Measurements from ENCODE around the gene PRKAB2.
"Not testable (repeated sequence)": the region's sequence is repeated elsewhere in the genome, so short reads cannot be mapped to it uniquely, and the experiment has no call there.

The PRKAB2 gene

DNA sequence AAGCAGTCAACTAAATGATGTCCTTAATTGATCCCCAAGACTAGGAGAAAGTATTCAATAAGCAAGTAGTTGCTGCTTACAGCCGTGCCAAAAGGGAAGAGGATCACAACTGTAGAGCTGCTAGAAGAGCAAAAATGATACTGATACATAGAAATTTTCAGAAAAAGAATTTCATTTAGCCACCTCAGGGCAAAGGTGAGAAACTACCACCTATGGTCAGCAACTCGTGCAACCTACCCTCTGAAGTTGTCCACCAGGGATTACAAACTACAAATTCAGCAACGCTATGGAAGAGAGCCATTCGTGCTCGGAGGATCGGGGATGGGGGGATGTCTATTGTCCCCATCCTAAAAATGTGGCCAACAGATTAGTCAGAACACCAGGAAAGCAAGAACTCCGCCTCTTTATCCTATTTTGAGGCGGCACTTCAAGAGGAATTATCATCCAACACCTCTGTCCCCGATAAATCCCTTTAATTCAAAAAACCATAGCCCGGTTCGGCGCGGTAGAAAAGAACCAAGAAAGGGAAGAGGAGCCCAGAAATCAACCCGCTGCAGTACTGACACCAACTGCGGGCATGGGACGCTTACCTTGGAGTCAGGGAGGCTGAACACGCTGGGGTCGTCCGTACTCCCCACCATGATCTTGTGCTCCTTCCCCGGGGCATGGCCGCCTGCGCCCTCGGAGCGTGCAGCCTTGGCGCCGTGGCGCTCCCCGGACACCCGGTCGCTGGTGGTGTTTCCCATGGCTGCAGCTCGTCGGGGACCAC, 687 bp downstream of the PRKAB2 start:
- no peak for DNase-seq

DNA sequence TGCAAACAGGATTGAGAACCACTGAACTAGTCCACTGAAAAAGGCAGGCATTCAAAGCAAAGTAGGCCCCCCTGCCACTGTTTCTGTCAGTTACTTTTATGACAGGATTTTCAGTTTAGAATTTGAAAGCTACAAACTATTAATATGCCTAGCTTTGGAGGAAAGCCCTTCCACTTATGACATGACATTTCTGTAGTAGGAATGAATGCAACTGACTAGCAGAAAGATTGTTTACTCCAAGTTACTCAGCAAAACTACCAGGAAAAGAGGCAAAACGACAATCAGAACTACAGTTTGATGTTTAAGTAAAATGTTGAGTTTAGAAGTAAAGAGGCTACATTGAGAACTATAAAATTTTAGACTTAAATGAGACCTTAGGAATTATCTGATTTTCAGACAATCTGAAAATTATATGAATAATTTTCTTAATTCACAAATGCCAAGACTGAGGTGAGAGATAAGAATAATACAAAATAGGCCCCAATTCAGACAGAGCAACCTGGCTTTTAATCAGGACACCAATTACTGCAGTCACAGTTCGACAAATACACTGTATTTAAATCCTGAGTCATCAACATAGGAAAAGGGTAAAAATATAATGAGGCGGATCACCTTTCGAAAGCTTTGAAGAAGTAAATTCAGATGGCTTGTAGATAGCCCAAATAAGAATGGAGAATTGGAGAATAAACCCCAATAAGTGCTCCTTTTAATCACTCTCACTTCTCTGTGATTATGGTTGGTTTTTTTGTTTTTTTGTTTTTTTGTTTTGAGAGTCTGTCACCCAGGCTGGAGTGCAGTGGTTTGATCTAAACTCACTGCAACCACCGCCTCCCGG, 2.2 kb downstream of the PRKAB2 start:
- DNase-seq: no peak

DNA sequence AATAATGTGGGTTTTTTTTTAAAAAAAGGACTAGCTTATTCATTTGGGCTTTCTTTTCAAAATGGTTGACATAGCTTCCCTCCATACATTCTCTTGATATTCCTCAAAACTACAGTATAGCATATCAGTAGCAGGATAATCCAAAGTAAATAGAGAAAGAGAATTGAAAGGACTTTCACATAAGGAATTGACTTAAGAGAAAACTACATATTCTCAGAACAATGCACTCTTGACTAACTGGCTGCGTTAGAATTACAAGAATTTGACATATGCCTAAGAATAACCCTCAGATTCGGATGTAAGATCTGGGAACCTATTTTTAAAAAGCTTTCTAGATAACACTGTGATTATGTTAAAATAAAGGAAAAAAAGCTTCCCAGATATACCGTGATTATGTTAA, 3.1 kb downstream of the PRKAB2 start:
- DNase-seq: no peak

DNA sequence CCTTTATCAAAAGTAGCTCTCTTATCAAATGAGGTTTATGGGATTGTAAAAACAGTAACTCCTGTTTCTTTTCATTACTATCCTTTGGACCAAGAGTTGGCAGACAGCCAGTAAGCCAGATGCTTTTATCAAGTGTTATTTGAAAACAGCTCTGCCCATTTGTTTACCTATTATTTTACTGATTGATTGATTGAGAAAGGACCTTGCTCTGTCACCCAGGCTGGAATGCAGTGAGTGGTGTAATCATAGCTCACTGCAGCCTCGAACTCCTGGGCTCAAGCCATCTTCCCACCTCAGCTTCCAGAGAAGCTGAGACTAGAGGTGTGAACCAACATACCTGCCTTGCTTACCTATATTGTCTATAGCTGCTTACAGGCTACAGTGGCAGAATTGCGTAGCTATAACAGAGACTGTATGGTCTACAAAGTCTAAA, 3.6 kb downstream of the PRKAB2 start:
- DNase-seq: peak; percentile 71

DNA sequence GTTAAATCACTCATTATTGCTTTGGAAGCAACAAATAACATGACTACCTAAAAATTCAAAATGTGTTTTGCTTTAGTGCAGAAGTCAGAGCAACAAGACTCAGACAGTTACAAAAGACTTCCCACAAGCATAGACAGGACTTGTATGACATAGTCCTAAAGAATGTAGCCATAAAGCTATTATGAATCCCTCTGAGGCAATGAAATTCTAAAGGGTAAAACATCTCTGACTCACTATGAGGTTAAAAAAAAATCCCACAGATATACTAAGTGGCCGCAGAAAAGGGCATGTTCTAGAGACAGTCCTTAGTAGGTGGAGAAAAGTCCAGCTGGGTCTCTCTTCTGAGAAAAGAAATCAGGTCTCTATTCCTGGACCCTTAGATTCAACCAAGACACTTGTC, 4.9 kb downstream of the PRKAB2 start:
- DNase-seq: no peak

DNA sequence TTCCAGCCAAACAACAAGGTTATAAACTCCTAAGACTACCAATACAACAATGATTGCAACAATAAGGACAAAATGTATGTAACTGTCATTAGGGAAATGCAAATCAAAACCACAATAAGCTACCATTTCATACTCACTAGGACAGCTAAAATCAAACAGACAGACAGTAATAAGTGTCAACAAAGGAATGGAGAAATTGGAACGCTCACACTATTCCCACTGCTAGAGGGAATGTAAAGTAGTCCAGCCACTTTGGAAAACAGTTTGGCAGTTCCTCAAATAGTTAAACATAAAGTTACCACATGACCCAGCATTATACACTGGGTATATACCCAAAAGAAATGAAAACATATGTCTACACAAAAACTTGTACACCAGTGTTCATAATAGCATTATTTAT, 9.3 kb downstream of the PRKAB2 start:
- no peak for DNase-seq

DNA sequence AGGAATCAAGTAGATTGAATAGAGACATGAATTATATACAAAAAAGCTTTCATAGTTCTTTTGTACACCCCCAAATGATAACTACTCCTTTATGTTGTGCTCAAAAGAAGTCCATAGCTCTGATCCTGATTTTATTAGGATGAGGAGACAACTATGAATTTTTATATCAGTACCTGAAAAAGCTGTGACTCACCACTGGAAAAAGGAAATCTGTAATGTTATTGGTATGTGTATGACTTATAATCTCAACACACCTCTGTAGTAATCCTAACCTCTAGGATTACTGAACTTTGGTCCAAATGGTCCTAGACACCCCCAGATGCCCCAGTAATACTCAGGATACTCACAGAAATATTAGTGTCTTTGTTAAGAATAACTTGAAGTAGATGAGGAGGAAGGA, 10.2 kb downstream of the PRKAB2 start:
- no peak for DNase-seq

DNA sequence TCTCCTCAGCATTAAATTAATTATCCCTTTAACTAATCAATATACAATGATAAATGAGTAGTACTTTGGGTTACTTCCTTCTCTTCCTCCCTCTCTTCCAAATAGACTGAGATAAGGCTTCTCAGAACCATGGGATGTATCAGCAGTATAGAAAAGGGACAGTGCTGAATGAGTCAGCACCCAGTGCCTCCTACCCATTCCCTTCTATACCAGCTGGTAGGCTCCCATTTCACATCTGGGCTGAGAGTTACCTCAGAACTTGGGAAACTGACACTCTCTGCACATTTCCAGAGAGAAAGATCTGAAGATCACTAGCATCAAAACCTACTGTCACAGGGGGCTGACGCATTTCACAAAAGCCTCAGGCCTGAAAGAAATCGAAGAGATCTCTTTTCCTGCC, 15.2 kb downstream of the PRKAB2 start:
- not testable (repeated sequence) for DNase-seq

DNA sequence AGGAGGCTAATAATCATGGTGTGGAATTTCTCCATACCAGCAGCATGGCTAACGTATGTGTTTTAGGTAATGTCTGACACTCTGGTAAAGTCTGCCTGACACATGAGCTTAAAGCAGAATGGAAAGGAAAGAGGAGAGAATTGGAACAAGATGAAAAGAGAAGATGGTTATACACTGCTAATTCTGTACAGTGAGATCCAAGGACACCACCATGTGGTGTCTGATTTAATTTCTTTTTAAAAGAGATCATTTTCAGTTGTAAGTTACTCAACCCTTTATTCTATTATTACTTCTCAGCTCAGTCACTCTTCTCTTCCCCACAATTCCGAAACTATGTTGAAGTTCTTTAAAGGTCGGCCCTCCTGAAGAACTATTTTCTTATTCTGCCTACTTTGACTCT, 15.6 kb downstream of the PRKAB2 start:
- no peak for DNase-seq

DNA sequence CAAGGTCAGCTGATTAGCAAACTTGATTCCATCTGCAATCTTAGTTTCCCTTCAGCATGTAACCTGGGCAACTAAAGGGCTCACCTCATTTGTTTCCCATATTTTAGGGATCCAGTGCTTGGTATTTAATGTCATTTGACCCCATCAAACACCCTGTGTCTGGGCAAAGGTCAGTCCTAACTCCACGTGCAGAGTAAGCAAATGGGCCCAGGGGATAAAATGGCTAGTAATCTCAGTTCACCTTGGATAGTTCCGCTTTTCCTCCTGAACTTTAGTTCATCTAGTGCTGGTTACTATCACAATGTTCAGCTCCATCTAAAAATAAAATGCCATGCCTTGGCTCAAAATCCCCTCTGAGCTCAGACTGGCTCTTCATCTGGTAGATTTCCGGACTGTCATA, 19.5 kb downstream of the PRKAB2 start:
- DNase-seq: no peak

DNA sequence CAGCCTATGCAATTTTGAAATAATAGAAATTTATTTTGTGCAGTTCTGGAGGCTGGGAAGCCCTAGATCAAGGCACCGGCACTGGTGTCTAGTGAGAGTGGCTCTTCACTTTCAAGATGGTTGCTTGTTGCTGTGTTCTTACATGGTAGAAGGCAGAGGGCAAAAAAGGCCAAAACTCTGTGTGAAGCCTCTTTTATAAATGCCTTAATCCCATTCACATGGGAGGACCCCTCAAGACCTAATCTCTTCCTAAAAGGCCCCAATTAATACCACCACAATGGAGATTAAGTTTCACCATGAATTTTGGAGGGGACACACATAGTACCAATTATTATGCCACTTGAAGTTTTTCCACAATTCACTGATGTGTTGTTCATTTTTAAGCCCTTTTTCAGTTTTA, 21.0 kb downstream of the PRKAB2 start:
- no peak for DNase-seq

DNA sequence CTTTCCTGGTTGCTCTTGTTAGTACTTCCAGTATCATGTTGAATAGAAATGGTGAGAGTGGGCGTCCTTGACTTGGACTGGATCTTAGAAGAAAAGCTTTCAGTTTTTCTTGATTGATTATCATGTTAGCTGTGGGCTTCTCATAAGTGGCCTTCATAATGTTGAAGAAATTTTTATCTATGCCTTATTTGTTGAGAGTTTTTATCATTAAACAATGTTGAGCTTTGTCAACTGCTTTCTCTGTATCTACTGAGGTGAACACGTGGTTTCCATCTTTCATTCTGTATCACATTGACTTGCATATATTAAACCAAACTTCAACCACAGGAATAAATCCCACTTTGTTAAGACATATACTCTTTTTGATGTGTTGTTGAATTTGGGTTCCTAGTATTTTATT, 29.4 kb downstream of the PRKAB2 start:
- DNase-seq: no peak

DNA sequence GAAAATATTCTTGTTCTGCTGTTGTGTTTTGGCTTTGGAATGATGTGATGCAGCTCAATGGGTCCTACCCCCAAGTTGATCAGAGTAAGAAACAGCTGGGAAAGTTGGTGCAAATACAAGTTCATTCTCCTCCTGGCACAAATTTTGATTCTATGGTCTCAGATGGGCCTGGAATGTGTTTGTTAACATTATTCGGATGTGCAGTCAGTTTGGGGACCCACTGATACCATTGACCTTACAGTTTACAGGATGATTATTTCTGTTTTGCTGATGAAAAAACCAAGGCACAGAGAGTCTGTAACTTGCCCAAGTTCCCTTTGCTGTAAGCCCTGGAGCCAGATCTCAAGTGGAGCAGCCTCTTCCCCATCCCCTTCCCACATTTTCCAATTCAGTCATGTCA, 41.5 kb downstream of the PRKAB2 start:
- not testable (repeated sequence) for DNase-seq

DNA sequence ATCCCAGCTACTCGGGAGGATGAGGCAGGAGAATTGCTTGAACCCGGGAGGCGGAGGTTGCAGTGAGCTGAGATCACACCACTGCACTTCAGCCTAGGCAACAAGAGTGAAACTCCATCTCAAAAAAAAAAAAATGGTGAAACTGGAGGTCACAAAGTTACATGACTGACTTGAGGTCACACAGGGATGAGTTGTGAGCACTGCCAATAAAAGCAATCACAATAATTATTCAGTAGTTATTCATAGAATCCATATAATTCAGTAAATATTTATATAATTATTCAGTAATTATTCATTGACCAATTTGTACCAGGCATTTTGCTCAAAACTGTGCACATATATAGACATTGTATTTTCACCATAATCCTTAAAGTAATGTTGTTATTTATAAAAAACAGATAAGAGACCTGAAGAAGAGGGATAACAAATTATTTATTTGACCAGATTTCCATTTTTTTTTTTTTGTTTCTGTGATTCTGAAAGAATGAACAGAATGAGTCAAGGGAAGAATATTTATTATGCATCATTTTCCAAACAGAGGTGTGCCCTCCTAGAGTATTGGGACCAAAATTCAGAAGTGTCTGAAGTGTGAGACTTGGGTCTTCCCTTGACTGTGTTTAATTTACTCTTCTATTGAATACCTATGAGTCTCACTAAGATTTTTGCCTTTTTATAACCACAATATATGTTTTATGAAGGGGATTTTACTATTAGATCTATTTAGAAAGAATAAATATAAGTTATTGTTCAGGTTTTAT, 43.0 kb downstream of the PRKAB2 start:
- no peak for DNase-seq

DNA sequence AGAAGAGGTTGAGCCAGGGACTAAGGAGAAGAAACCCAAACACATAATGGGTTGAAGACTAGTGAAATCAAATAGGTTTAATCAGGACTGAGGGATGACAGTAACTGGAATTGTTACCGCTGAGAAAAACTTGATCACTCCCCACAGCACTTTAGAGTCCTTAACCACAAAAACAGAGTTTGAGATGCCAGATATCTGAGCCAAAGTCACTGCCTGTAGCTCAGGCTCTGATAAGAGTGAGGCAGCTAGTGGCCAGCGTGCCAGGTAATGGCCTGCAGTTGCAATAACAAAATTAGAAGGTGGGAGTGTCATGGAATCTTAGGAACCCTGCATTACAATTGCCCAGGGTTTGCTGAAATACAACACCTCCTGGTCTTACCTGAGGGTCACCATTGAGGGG, 48.0 kb downstream of the PRKAB2 start:
- DNase-seq: no peak

DNA sequence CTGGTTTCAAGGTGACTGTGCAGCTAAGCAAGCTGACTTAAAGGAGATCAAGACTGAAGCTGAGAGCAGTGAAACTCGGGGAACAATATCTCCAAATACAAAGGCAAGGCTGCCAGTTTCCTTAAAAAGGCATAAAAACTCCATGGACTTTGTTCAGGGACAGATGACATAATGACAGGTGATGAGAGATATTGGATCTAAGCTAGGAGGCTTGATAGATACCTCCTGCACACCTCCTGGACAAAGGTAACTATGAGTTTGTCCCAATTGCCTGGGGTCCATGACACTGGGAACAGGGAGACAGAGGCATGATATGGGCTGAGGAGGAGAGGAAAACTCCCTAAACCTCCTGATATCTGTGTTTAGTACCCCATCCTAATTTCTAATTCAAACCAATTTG, 55.2 kb downstream of the PRKAB2 start:
- DNase-seq: no peak

DNA sequence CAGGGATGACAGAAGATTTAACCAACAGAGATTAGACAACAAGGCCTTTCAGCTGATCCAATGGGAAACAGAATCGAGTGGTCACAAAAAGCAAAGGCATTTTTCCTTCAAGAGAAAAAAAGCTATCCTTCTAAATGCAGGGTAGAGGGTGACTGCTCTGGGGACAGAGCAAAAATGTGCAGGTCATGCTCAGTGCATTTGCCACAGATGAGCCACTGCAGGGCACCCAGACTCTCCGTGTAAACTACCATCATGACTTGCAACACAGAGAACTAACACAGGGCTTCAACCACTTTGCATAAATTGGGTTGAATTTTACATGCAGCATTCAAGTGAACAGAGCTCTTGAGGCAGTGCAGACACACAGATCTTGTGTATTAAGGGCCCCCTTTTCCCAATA, 56.8 kb downstream of the PRKAB2 start:
- DNase-seq: no peak

DNA sequence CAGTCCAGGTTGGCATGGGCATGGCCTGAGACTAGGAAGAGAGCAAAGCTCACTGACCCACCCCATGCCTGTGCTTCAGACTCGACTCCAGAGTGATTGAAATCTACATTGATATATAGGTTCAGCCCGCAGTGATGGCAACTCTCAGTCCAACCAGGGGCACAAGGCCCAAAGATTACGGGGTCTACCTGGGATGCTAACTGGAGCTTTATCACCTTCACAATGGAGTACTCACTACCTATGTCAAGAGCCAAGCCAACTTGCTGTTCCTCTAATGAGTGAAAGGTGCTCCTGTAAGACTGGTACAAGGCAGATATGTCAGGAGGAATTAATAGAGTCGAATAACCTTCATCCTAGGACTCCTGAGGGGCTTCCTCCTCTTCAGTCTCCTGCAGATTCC, 57.2 kb downstream of the PRKAB2 start:
- DNase-seq: not testable (repeated sequence)

DNA sequence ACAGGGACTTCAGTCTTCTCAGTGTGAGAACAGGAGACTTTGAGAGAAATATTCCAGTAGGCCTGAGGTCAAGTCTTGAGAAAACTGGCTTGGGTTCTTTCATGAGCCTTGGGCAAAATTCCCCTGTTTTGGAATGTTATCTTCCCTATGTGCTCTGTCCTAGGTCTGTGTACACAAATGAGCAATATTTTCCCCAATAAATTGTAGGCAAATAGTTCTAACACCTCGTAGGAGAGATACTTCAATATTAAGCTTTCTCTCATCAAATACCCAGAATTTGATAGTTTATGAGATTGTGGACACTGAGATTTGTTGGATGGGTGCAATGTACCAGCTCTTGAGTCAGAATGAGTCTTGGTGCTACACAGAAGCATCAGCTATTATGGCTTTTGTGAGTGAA, 57.9 kb downstream of the PRKAB2 start:
- not testable (repeated sequence) for DNase-seq

DNA sequence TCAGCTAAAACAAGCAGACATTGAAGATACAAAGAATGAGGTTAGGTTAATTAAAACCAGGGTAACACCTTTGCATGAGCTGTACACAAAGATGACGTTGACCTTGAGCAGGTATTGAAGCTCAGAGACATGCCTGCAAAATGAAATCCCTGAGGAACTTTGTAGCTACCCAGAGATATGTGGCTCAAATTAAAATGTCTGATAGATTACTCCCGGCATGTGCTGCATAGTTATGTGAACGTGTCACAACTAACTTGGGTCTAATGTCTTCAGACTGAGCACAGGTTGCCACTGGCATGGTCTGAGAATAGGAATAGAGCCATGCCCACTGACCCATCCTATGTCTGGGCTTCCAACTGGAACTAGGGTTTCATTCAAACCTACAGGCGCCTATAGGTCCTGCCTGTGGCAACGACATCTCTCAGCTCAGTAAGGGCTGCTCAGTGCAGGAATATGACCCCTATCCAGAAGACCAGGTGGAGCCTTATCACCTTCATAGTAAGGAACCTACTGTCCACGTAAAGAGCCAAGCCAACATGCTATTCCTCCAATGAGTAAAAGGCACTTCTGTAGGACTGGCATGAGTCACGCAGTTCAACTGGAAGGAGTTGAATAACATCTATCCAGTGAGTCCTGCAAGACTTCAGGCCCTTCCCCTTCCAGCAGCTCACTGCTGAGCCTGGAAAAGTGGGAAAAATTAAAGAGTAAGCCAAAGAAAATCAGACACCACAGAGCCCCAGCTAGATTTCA, 60.7 kb downstream of the PRKAB2 start:
- DNase-seq: no peak

DNA sequence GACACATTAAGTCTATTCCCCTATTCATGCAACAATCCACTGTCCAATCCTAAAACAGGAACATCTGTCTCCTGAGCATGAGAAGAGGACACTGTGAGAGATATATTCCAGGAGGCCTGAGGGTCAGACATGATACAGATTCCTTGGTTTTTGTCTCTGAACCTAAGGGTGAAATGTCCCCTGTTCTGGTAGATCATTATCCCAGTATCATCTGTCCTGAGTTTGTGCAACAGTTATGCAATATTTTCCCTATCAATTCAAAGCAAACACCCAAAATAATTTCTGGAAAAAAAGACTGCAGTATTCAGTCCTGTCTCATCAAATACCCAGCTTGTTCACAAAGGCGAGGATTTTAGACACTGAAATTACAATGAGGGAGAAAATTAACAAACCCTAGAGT, 61.4 kb downstream of the PRKAB2 start:
- no peak for DNase-seq

DNA sequence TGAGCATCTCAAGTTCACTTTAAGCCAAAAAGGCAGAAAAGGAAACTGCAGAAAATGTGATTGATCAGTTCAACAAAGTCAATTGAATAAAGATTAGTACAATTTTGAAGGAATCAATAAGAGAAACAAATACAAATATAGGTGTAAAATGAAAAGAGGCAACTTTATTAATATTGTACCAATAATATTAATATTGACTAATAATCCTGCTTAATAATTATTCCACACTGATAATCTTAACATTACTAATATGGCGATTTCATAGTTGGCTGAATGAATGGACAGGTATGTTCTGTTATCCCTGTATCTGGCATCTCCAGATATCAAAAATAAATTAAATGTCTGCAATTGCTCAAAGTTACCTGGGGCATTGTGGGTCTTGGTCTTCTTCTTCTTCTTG, 61.8 kb downstream of the PRKAB2 start:
- no peak for DNase-seq

DNA sequence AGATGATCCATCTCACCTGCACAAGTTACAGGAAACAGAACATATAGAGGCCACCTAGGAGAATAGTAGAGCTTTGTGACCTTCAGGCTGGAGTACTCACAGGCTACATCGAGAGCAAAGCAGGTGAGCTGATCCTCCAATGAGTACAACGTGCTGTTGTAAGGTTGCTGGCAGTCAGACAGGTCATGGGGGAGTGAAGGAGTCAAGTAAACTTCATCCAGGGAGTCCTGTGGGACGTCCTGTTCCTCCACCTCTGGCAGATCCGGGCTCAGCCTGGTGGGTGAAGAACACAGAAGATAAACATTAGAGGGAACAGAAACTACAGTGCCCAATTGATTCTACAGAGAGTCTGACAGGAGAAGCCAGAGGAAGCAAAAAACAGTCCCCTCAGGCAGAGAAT, 62.5 kb downstream of the PRKAB2 start:
- no peak for DNase-seq
